ENCODE measurements around the gene FKBP8.

FKBP8 gene

GRCh38 chr19:18521692-18522123 lies 21.7 kb downstream of the FKBP8 start, which contains the start of gene ELL:
Gene ELL, minus strand, starts transcription at chr19:18522070. Its CDS starts 15 bp downstream, at chr19:18522055.
- DNase-seq: peak in 1 of 4 experiments; percentile 17

GRCh38 chr19:18520848-18521691 lies 22.3 kb downstream of the FKBP8 start:
- peak; percentile 57 to 72 (median 66) for DNase-seq

DNA sequence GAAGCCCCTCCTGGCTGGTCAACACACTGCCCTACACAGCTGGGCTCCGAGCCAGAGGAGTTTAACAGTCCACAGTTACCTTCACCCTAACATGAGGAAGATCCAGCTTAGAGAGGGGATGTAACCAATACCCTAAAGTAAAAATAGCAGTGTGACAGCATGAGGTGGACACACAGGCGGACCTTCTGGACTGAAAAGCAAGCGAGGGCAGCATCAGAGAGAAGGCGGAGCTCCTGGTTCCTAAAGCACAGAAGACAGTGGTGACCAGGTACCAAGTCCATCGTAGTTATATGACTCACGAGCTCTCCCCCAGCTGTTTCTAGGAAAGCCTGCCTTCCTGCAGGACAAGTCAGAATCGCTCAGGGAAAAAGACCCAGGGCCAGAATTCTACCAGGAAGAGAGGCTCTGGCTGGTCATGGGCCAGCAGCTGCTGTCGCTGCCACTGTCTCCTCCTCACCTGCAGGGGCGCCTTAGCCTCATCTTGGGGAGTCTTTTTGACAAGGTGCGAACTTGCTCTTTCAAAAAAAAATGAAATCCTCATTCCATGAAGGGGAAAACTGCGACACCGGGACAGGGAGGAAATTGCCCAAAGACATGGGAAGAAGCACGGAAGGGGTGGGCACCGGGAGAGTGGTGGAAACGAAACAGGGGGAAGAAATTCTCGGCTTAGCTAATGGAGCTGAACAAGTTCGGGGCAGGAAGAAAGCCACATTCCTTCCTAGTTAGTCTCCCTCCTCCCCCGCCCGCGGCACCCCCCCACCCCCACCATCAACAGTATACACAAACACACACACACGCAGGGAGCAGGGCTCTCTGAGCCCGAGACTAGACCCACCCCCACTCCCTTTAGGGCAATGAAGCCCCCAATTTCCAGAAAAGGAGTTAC lies 23.2 kb downstream of the FKBP8 start:
- peak; percentile 46 to 74 (median 62) for DNase-seq

DNA sequence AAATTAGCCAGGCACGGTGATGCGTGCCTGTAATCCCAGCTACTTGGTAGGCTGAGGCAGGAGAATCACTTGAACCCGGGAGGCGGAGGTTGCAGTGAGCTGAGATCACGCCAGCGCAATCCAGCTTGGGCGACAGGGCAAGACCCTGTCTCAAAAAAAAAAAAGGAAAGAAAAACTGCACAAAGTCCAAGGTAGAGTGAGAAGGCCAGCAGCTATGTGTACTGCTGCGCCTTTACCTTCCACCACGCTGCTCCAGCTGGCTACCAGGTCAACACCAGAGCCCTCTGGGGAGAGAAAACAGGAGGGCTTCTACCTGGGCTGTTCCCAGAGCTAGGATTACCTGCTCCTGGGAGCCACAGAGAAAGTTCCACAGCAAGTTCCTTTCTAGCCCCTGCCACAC lies 24.7 kb downstream of the FKBP8 start:
- no peak for DNase-seq

DNA sequence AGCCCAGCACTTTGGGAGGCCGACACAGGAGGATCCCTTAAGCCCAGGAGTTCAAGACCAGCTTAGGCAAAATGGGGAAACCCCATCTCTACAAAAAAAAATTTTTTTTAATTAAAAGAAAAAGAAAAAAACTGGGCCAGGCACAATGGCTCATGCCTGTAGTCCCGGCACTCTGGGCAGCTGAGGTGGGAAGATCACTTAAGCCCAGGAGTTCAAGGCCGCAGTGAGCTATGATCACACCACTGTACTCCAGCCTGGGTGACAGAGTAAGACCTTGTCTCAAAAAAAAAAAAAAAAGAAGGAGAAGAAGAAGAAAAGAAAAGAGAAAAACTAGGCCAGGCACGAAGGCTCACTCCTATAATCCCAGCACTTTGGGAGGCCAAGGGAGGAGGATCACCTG lies 25.8 kb downstream of the FKBP8 start:
- no peak for DNase-seq

- DNase-seq: no peak
Observed at GRCh38 chr19:18515959-18516358, 27.4 kb downstream of the FKBP8 start.

DNA sequence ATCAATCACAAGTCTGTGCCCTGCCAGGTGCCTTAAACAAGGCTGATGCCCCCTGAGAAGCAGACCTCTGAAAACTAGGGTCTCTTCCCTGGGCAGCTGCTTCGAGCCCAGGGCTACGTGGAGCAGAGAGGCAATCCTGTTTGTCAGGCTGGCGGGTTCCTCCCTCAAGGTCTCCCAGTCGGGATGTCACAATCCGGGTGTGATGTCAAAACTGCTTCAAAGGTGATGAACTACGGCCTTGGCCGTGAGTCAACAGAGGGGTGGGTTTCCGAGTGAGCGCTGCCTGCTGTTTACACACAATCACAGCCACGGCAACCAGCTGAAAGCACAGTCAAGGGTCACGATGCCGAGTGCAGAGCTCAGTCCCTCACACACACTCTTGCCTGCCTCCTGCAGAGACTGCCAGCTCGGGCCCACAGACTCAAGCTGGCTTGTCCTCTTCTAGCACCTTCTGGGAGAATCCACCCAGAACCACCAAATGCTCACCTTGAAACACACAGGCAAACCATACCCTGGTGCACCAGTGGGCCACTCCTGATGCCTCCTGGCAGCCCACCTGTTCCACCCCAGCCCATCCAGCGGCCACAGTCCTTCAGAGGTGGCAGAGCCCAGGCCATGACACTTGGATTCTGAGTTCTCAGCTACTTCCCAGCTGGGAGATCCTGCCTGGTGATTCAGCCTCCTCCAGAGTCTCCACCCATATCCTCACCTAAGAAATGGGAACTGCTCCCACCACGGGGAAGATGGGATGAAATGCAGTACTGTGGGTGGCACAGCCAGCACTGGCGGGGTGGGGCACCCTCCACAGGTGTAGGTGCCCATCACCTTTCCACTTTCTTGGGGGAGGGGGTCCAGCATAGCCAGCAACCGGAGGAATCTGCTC lies 28.3 kb downstream of the FKBP8 start:
- DNase-seq: peak; percentile 82 to 93 (median 87)

DNA sequence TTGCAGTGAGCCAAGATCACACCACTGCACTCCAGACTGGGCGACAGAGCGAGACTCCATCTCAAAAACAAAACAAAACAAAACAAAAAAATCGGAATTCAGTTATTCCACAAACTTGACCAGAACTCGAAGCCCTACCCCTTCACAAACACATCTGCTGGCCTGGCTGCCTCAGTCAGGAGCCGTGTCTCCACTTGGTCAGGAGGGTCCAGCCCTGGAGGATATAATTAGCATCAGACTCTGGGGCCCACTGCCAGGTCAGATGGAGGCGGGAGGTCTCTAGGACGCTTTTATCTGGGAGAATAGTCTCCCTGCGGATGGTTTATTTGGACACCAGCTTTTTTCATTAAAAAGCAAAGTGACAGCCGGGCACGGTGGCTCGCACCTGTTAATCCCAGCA lies 29.5 kb downstream of the FKBP8 start:
- DNase-seq: no peak

DNA sequence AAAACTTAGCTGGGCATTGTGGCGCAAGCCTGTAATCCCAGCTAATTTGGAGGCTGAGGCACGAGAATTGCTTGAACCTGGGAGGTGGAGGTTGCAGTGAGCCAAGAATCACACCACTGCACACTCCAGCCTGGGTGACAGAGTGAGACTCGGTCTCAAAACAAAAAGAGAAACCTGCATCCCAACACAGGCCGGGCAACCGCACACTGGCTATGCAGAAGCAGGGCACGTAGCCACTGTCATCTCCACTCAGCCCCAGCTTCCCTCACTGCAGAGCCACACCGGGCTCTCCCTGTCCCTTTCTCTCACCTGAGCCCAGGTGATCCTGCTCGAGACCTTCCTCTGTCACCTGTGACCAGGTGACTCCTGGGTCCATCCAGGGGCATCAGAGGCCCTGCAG lies 33.2 kb downstream of the FKBP8 start:
- no peak for DNase-seq

DNA sequence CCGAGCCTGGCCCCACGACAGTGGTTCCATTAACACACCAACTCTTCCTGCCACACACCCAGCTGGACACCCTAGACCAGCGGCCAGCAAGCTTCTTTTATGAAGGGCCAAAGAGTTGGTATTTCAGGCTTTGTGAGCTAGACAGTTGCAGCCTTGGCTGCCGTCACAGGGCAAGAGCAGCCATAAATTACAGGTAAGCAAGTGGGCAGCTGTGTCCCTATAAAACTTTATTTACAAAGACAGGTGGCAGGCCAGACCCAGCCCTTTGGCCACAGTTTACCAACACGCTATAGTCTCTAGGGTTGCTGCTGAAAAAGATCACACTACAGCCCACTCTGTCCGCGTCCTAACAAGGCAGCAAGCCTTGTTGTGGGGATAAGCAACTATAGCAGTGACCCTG lies 34.8 kb downstream of the FKBP8 start:
- no peak for DNase-seq

GRCh38 chr19:18507727-18508440 lies 35.5 kb downstream of the FKBP8 start:
- DNase-seq: no peak

- no peak for DNase-seq
Observed at GRCh38 chr19:18507021-18507726, 36.2 kb downstream of the FKBP8 start.

DNA sequence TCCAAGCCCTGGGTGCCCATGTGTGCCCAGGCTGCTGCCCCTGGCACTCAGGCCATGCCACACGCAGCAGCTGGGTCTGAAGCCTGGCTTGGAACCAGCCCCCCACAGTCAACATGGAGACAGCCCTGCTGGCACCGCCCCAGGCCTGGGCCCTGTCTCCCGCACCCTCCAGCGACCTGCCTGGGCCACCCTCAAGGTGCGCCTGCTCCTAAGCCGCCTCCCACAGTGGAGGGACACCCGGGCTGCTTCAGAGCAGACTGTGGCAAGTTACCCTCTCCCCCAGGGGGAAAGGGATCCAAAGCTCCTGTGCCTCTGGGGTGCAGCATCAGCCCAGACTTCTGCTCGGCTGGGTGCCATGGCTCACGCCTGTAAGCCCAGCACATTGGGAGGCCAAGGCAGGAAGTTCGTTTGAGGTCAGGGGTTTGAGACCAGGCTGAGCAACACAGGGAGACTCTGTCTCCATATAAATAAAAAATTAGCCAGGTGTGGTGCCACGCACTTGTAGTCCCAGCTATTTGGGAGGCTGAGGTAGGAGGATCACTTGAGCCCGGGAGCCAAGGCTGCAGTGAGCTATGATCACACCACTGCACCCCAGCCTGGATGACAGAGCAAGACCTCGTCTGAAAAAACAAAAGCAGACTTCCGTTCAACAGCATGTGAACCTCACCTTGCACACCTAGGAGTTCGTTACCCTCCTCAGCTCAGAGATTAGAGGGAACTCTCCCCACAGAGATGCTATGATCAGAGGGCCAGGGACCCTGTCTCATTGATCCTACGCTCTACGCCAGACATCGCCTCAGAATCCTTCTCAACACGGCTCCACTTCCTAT lies 37.1 kb downstream of the FKBP8 start:
- DNase-seq: peak in 1 of 4 experiments; percentile 32

- no peak for DNase-seq
Observed at GRCh38 chr19:18504886-18505610, 38.3 kb downstream of the FKBP8 start.

GRCh38 chr19:18503971-18504885 lies 39.1 kb downstream of the FKBP8 start:
- DNase-seq: peak; percentile 80 to 90 (median 82)

DNA sequence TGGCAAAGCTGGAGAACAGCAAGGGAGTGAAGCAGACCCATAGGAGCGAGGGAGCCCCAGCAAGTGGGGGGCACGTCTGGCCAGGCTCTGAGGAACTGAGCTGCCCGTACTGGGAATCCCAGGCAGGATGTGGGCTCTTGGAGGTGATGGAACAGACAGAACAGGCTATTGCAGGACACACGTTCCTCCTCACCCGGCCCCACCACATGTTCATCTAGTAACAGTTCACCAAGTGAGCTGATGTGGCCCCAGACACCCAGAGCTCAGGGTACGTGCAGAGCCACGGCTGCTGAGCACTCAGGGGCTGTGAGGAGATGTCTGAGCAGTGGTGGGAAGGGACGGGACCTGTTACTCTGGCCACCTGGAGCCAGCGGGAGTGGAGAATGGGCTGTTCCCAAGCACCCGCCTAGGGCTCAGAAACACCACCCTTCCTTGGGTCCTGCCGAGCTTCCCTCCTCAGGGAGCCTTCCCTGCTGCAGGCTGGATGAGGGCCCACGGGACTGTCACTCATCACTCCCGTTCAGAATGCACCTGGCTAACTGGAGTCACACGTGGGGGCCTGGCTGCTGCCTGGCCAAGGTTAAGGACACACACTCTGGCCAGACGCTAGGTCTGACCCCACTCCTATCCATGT lies 39.9 kb downstream of the FKBP8 start:
- DNase-seq: peak in 2 of 4 experiments; percentile 39 to 42

DNA sequence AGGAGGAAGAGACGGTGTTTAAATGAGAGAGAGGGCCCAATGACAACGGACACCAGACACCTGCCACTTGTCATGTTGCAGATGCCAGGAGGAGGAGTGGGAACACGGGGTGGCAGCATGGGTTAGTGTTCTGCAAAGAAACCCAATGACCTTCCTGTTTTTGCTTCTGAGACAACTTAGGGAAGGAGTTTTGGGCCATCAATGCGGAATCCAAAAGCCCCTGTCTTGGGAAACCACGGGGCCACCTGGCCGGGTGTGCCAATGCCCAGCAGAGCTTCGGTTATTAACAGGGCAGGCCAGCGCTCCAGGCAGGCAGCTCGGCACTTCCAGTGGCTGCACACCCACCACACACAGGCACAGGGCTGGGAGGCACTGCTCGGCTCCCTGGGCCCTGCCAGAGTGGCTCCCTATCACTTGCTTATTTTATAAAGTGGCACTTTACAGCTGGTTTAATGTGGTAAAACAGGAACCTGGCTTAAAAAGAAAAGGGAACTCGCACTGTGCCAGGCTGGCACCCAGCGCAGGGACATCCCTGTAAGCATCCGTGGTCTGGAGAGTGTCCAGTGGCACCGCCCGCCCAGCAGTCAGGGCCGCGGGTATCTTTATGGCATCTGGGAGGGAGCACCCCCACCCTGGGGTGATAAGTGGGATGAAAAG lies 40.6 kb downstream of the FKBP8 start:
- peak; percentile 74 to 85 (median 78) for DNase-seq
